H1 (cell line): Measurements from ENCODE around the gene PPP1R1C. TPM values are rescaled to one million over a fixed set of nuclear protein-coding genes. Genes with fewer than 3 reads are reported as not detected.

ENCODE experiments used
- BCL11A ChIP-seq, 2 experiments: IDR thresholded peaks; one replicate each; pipeline ENCODE4 v1.6.1; 2011; ENCODE audit warnings: low read depth in 2 of 2, low read length in 2 of 2, mild to moderate bottlenecking in 2 of 2
- CBX5 ChIP-seq: fragments of 300-800, 300-1000 bp; sonication (generic); IDR thresholded peaks from 2 replicates; pipeline ENCODE4 v1.7.1; 2016; ENCODE audit warnings: antibody characterized with exemption, low read length, low read depth
- KDM1A ChIP-seq: fragments of 200-600, 300-600 bp; sonication (generic); IDR thresholded peaks from 2 replicates; pipeline ENCODE4 v1.7.1; 2016; ENCODE audit warnings: mild to moderate bottlenecking, low read length, borderline replicate concordance
- KDM5A ChIP-seq: fragments of 200-600 bp; IDR thresholded peaks from 2 replicates; pipeline ENCODE4 v1.7.1; 2012; ENCODE audit warnings: mild to moderate bottlenecking, low read length, inconsistent platforms, mixed read lengths
- SP2 ChIP-seq: IDR thresholded peaks from 2 replicates; pipeline ENCODE4 v1.6.1; 2012; ENCODE audit warnings: mild to moderate bottlenecking, low read length, inconsistent platforms
- TEAD4 ChIP-seq: IDR thresholded peaks from 2 replicates; pipeline ENCODE4 v1.6.1; 2012; ENCODE audit warnings: low read depth, low read length, inconsistent platforms, mixed read lengths
- polyA plus RNA-seq, 7 experiments: library from polyadenylated mRNA; depleted of rRNA in 3 of 7; stranded (reverse) in 5 of 7; unstranded in 2 of 7; fragments of >200 nt in 5 of 7; fragments of 200-250 nt in 2 of 7; gene quantifications; 1 replicate in 5 of 7; 2 replicates in 1 of 7; 4 replicates in 1 of 7; pipeline versions ENCODE4 v1.2.1 to v1.2.3, GENCODE V29; 2011 to 2013; ENCODE audit warnings: missing spikeins in 2 of 7, mixed read lengths in 2 of 7
- total RNA-seq: library from RNA; stranded (reverse); fragmentation: NEBNext Ultra II Directional; extraction: Animal tissue kit (Norgen Biotek cat#: 25700); gene quantifications from 2 replicates; pipeline ENCODE4 v1.2.1, GENCODE V29; 2021
- TF ChIP-seq, protein P1 (sequence below), 3 experiments: IDR thresholded peaks; 1 replicate in 2 of 3; 2 replicates in 1 of 3; pipeline versions ENCODE4 v1.5.1 to v1.6.1; 2011; ENCODE audit warnings: low read length in 3 of 3, mild to moderate bottlenecking in 3 of 3, inconsistent platforms in 2 of 3, low read depth in 1 of 3, moderate library complexity in 1 of 3; ENCODE audit not compliant: insufficient read depth in 1 of 3; ENCODE audit errors: control extremely low read depth in 1 of 3
- TF ChIP-seq, protein P2 (sequence below): IDR thresholded peaks from 2 replicates; pipeline ENCODE4 v1.6.1; 2012; ENCODE audit warnings: inconsistent platforms

The PPP1R1C gene
- total and polyA plus RNA-seq, 2 of the 8 experiments (the other 6 are each of a cell fraction or from before 2014, with no cell fraction given) = 1.3 to 5.3 TPM

DNA sequence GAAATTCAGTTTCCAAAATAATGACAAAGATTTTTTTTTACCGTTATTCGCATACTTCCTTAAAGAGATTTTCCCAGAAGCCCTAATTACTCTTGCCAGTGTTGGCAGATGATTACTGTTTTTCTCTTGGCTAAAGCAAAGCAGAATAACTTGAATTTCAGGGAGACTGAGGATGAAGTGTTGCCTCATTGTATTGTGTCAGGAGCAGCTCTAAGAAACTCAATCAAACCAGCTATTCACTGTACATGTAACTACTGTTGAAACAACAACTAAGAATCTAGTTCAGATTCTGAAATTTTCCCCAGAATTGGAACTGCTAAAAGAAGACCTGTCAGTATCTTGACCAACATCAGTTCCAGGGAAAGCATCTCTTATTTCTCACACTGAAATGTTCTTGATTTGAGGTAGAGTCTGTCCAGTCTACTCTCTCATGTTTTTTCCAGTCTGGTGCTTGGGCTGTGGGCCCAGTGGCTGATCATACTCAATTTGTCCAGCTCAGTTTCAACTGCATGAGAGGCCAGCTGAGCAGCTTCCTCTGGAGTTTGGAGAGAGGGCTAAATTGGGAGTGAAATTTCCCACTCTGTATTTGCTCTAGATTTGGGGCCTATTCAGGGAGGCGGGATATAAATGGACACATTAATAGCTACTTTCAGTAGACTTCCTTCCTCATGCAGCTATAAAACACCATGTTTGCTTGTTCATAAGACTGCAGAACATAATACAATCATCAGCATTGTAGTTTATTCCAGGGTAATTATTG, 78.5 kb downstream of the PPP1R1C start (continued):
- TF ChIP-seq, protein P1, sequence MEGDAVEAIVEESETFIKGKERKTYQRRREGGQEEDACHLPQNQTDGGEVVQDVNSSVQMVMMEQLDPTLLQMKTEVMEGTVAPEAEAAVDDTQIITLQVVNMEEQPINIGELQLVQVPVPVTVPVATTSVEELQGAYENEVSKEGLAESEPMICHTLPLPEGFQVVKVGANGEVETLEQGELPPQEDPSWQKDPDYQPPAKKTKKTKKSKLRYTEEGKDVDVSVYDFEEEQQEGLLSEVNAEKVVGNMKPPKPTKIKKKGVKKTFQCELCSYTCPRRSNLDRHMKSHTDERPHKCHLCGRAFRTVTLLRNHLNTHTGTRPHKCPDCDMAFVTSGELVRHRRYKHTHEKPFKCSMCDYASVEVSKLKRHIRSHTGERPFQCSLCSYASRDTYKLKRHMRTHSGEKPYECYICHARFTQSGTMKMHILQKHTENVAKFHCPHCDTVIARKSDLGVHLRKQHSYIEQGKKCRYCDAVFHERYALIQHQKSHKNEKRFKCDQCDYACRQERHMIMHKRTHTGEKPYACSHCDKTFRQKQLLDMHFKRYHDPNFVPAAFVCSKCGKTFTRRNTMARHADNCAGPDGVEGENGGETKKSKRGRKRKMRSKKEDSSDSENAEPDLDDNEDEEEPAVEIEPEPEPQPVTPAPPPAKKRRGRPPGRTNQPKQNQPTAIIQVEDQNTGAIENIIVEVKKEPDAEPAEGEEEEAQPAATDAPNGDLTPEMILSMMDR (IDR thresholded peaks at IDR 0.05; ENCODE audit: control extremely low read depth in 1 of 3, insufficient read depth in 1 of 3, low read depth in 1 of 3, low read length in 3 of 3) = no peak
- TF ChIP-seq TEAD4 (no peak), KDM1A (no peak), SP2 (no peak), CBX5 (no peak), KDM5A (no peak), BCL11A (IDR thresholded peaks at IDR 0.05; ENCODE audit: low read depth in 2 of 2, low read length in 2 of 2) (no peak)
- TF ChIP-seq, protein P2, sequence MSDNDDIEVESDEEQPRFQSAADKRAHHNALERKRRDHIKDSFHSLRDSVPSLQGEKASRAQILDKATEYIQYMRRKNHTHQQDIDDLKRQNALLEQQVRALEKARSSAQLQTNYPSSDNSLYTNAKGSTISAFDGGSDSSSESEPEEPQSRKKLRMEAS = no peak
- TF ChIP-seq, all 59 proteins: peak for 0
